PC-9 (cell line): ENCODE results near the gene FGF11. TPM values are rescaled to one million over a fixed set of nuclear protein-coding genes. Genes with fewer than 3 reads are reported as not detected.
A peak's percentile ranks its signal among the peaks of the same experiment; 100 is the strongest.
"Not testable (repeated sequence)": the region's sequence is repeated elsewhere in the genome, so short reads cannot be mapped to it uniquely, and the experiment has no call there.

Experiments
- BruUV-seq: library from RNA; stranded (reverse); fragments of 400-500 nt; replicated peaks from 2 replicates; lab custom pipeline; 2021; lab: Mats Ljungman, UMichigan
- CTCF ChIA-PET: fragments of 300-600 bp; sonication (Branson Sonifier 250); formaldehyde crosslinking; loops from one replicate; lab custom pipeline; 2022; ENCODE audit warnings: antibody characterized with exemption; lab: Charles Lee
- POLR2A ChIA-PET: fragments of 300-600 bp; sonication (Branson Sonifier 250); formaldehyde crosslinking; loops from one replicate; lab custom pipeline; 2022; ENCODE audit warnings: antibody characterized with exemption; ENCODE audit not compliant: unreplicated experiment; lab: Charles Lee
- DNase-seq, 2 experiments: peaks; one replicate each; pipeline versions ENCODE4 v3.0.0 to v3.0.0-alpha.2; 2015 to 2022; ENCODE audit warnings: mixed read lengths in 1 of 2
- H2AFZ ChIP-seq: fragments of 200-600 bp; sonication (generic); 2 replicates; pipeline ENCODE4 v1.8.1; 2017; ENCODE audit warnings: antibody characterized with exemption
- H3F3A ChIP-seq: fragments of 200-600 bp; sonication (generic); 2 replicates; pipeline ENCODE4 v1.8.1; 2017; ENCODE audit warnings: antibody characterized with exemption, mild to moderate bottlenecking, low read depth; ENCODE audit not compliant: insufficient read depth
- H3K27ac ChIP-seq: fragments of 200-600 bp; sonication (generic); 2 replicates; pipeline ENCODE4 v1.6.1; 2016; ENCODE audit warnings: mixed run types
- H3K27me3 ChIP-seq: fragments of 200-600 bp; sonication (generic); 2 replicates; pipeline ENCODE4 v1.6.1; 2016; ENCODE audit warnings: low read depth, mixed run types; ENCODE audit not compliant: insufficient read depth
- H3K36me3 ChIP-seq: fragments of 200-600 bp; sonication (generic); 2 replicates; pipeline ENCODE4 v1.6.1; 2016; ENCODE audit warnings: low read depth, mixed run types
- H3K4me1 ChIP-seq: fragments of 200-600 bp; sonication (generic); replicated peaks from 2 replicates; pipeline ENCODE4 v1.6.1; 2016; ENCODE audit warnings: mixed run types; ENCODE audit not compliant: insufficient read depth
- H3K4me2 ChIP-seq: fragments of 200-600 bp; sonication (generic); 2 replicates; pipeline ENCODE4 v1.6.1; 2017; ENCODE audit warnings: mixed run types
- H3K4me3 ChIP-seq: fragments of 200-600 bp; sonication (generic); 2 replicates; pipeline ENCODE4 v1.6.1; 2016; ENCODE audit warnings: mixed run types
- H3K79me2 ChIP-seq: fragments of 200-600 bp; sonication (generic); 2 replicates; pipeline ENCODE4 v1.6.1; 2017; ENCODE audit warnings: low read depth, mixed run types
- H3K9me2 ChIP-seq: fragments of 200-600 bp; sonication (generic); 2 replicates; pipeline ENCODE4 v1.8.1; 2017; ENCODE audit warnings: mild to moderate bottlenecking; ENCODE audit not compliant: insufficient read depth
- H3K9me3 ChIP-seq: fragments of 200-600 bp; sonication (generic); 2 replicates; pipeline ENCODE4 v1.8.1; 2016; ENCODE audit warnings: low read depth; ENCODE audit not compliant: insufficient read depth
- H4K20me1 ChIP-seq: fragments of 200-600 bp; sonication (generic); 2 replicates; pipeline ENCODE4 v1.8.1; 2017; ENCODE audit not compliant: insufficient read depth
- EZH2 ChIP-seq: fragments of 200-600 bp; sonication (generic); IDR thresholded peaks from 2 replicates; pipeline ENCODE4 v1.8.0; 2017; ENCODE audit warnings: antibody characterized with exemption, low read depth
- intact Hi-C: fragments of 100-400 bp; cut with micrococcal nuclease; formaldehyde crosslinking; loops from one replicate; pipeline ENCODE4 v1.10.0; 2022; ENCODE audit not compliant: unreplicated experiment
- total RNA-seq: library from RNA; stranded (reverse); gene quantifications from 2 replicates; pipeline ENCODE4 v1.2.3, GENCODE V29; 2021
- TF ChIP-seq, protein P1 (sequence below): fragments of 200-600 bp; sonication (generic); conservative IDR thresholded peaks from 2 replicates; pipeline ENCODE4 v1.6.1; 2017; ENCODE audit warnings: mixed run types, antibody characterized with exemption, mild to moderate bottlenecking, moderate library complexity

Gene FGF11
- total RNA-seq, 1 experiment from 2014 or later: 23.2 TPM

DNA sequence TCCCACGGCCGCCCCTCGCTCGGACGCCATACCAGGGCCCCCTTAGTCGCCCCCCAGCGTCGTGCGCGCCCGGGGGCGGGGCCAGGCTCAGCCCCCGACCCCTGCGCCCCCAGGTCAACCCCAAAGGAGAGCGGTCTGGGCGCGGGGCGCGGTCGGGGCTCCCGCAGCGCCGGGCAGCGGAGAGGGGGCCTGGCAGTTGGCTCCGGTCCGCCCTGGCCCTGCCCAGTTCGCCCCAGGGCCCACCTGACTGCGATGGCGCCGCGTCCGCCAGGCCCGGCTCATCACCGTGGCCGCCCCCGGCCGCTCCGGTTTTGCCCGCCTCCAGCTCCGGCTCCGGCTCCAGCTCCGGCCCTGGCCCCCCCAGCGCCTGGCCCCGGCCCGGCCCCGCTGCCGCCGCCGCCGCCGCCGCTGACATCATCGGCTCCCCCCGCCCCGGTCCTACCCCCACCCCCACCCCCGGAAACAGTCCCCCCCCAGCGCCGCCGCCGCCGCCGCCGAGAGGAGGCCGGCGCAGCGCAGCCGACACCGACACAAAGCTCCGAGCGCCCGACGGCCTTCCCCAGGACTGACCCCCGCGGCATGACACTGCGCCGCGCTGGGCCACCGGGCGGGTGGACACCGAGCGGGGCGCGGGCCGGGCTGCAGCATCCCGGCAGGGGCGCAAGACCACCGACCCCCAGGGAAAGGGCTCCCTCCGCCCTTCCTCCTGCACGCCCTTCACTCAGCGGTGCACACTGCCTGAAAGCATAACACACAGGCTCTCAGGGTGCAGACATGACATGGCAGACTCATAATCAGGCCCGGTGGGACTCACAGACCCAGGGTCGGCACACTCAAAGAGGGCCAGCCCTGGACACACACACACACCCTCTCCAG, 40.1 kb downstream of the FGF11 start, which contains the start of gene ZBTB4:
TSS of gene ZBTB4 (minus strand) at position 419 of the 876 bp plus-strand sequence. CDS start 12,830 bp downstream, outside the sequence.
- ChIA-PET POLR2A (interaction anchor here (0.5 to 1.1 kb wide), 6 partner anchors 34 to 437 kb away, joined by 3 to 26 read pairs (median 4); no protein-coding TSS in a partner anchor), CTCF (interaction anchor here (0.7 to 0.9 kb wide), 2 partner anchors 80 to 265 kb away, joined by 5 to 10 read pairs; no protein-coding TSS in a partner anchor)
- intact Hi-C loops: loop anchor here (5.0 kb wide), 1 partner anchor 217 kb away; the partner anchor contains the start of gene CLDN7
- Histone ChIP-seq H3F3A (peaks cover 11% of the 10 kb centered on the region; the same call in 1 of the 2 replicates), H2AFZ (peak within 1 kb of the TSS; percentile 83), H4K20me1 (no peaks in the 10 kb centered on the region), H3K4me3 (peak within 1 kb of the TSS; percentile 76), H3K4me1 (peaks cover 35% of the 10 kb centered on the region), H3K27ac (peak within 1 kb of the TSS; percentile 37), H3K79me2 (peaks cover 48% of the 10 kb centered on the region), H3K36me3 (no peaks in the 10 kb centered on the region), H3K27me3 (no peaks in the 10 kb centered on the region), H3K9me2 (no peaks in the 10 kb centered on the region), H3K9me3 (no peaks in the 10 kb centered on the region), H3K4me2 (peak within 1 kb of the TSS; percentile 84)
- TF ChIP-seq, protein P1, sequence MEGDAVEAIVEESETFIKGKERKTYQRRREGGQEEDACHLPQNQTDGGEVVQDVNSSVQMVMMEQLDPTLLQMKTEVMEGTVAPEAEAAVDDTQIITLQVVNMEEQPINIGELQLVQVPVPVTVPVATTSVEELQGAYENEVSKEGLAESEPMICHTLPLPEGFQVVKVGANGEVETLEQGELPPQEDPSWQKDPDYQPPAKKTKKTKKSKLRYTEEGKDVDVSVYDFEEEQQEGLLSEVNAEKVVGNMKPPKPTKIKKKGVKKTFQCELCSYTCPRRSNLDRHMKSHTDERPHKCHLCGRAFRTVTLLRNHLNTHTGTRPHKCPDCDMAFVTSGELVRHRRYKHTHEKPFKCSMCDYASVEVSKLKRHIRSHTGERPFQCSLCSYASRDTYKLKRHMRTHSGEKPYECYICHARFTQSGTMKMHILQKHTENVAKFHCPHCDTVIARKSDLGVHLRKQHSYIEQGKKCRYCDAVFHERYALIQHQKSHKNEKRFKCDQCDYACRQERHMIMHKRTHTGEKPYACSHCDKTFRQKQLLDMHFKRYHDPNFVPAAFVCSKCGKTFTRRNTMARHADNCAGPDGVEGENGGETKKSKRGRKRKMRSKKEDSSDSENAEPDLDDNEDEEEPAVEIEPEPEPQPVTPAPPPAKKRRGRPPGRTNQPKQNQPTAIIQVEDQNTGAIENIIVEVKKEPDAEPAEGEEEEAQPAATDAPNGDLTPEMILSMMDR: no peak
- TF ChIP-seq EZH2: no peak
- BruUV-seq: no TSS peak
- peak in 1 of 2 experiments; percentile 59 for DNase-seq

DNA sequence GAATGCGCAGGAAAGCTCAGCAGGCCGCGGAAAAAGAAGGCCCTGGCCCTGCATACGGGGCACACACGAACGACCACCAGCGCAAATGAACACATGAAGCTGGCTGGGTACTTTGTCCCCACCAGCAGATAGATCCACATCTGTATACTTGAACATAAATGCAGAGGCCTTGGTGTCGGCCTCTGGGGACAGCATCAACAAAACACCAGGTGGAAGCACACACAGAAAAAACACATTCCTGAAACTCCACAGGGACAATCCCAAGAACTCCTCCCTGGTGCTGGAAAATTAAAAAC, 40.7 kb downstream of the FGF11 start:
- CTCF ChIA-PET: interaction anchor here (0.7 kb wide), 1 partner anchor 79 kb away, joined by 10 read pairs; no protein-coding TSS in a partner anchor
- no TSS peak for BruUV-seq
- DNase-seq: no peak
- H3K9me3 ChIP-seq: no peaks in the 10 kb centered on the region
- TF ChIP-seq, protein P1: no peak
- TF ChIP-seq EZH2: no peak
- peaks cover 9% of the 10 kb centered on the region; the same call in 1 of the 2 replicates for H3F3A ChIP-seq
- no peaks in the 10 kb centered on the region for H3K9me2 ChIP-seq
- POLR2A ChIA-PET: interaction anchor here (0.5 to 1.1 kb wide), 3 partner anchors 35 to 131 kb away, joined by 3 to 26 read pairs (median 5); no protein-coding TSS in a partner anchor
- H3K4me2 ChIP-seq: peak overlapping the region; percentile 84
- peak overlapping the region; percentile 37 for H3K27ac ChIP-seq
- H3K79me2 ChIP-seq: peaks cover 49% of the 10 kb centered on the region
- no peaks in the 10 kb centered on the region for H3K27me3 ChIP-seq
- H3K36me3 ChIP-seq: no peaks in the 10 kb centered on the region
- no peaks in the 10 kb centered on the region for H4K20me1 ChIP-seq
- peaks cover 32% of the 10 kb centered on the region for H3K4me1 ChIP-seq
- peak overlapping the region; percentile 83 for H2AFZ ChIP-seq
- peak overlapping the region; percentile 76 for H3K4me3 ChIP-seq
- intact Hi-C loops: loop anchor here (5.0 kb wide), 1 partner anchor 218 kb away; the partner anchor contains the start of gene CLDN7

DNA sequence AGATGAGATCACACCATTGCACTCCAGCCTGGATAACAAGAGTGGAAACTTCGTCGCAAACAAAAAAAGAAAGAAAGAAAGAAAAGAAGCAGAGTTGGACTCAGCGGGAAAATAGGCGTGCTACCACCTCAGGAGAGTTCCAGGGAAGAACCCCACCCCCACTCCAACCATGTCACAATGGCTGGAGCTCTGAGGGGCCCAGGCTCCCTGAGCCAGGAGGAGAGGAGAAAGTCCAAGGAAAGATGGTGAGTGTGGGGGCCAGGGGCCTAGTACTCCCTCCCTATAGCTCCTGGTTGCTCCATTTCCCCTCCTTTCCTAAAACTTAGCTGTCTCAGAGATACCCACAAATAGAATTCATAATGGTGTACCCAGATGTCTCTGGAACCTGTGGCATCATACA, 42.0 kb downstream of the FGF11 start, which contains the start of gene SLC35G6:
TSS of gene SLC35G6 (plus strand) at position 172 of the 400 bp plus-strand sequence. CDS start at position 243, 71 bp downstream.
- CTCF ChIA-PET, H3K27me3 ChIP-seq, H3K36me3 ChIP-seq, POLR2A ChIA-PET, H3F3A ChIP-seq, DNase-seq, H3K4me3 ChIP-seq, BruUV-seq, H3K9me3 ChIP-seq, H4K20me1 ChIP-seq, H3K9me2 ChIP-seq, H3K27ac ChIP-seq, H2AFZ ChIP-seq: not testable (repeated sequence)
- H3K4me2 ChIP-seq: peak within 1 kb of the TSS; percentile 84
- intact Hi-C loops: loop anchor here (5.0 kb wide), 1 partner anchor 219 kb away; the partner anchor contains the start of gene CLDN7
- peaks cover 49% of the 10 kb centered on the region for H3K79me2 ChIP-seq
- peaks cover 31% of the 10 kb centered on the region for H3K4me1 ChIP-seq

DNA sequence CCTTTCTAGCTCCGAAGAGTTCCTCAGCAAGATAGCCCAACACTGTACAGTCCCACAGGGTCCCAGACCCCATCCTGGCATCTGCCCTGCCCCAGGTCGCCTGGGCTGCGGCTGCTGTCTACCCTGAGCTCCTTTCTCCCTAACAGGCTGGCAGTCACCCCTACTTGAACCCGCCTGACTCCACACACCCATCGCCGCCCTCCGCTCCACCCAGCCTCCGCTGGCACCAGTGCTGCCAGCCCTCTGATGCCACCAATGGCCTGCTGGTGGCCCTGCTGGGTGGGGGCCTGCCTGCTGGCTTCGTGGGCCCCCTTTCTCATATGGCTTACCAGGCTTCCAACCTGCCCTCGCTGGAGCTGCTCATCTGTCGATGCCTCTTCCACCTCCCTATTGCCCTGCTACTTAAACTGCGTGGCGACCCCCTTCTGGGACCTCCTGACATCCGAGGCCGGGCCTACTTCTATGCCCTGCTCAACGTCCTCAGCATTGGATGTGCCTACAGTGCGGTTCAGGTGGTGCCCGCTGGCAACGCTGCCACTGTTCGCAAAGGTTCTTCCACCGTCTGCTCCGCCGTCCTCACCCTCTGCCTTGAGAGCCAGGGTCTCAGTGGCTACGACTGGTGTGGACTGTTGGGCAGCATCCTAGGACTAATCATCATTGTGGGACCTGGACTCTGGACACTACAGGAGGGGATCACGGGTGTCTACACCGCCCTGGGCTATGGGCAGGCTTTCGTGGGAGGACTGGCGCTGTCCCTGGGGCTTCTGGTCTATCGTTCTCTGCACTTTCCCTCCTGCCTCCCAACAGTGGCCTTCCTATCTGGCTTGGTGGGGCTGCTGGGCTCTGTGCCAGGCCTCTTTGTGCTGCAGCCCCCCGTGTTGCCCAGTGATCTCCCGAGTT, 42.8 kb downstream of the FGF11 start:
- intact Hi-C loops: loop anchor here (5.0 kb wide), 1 partner anchor 220 kb away; the partner anchor contains the start of gene CLDN7
- Histone ChIP-seq H3K79me2 (peaks cover 49% of the 10 kb centered on the region), H3K4me1 (peaks cover 30% of the 10 kb centered on the region)
- H4K20me1 ChIP-seq, CTCF ChIA-PET, H3K36me3 ChIP-seq, BruUV-seq, H3K27ac ChIP-seq, H2AFZ ChIP-seq, POLR2A ChIA-PET, H3K4me3 ChIP-seq, DNase-seq, H3K27me3 ChIP-seq, H3K4me2 ChIP-seq, H3F3A ChIP-seq, H3K9me3 ChIP-seq, H3K9me2 ChIP-seq: not testable (repeated sequence)

DNA sequence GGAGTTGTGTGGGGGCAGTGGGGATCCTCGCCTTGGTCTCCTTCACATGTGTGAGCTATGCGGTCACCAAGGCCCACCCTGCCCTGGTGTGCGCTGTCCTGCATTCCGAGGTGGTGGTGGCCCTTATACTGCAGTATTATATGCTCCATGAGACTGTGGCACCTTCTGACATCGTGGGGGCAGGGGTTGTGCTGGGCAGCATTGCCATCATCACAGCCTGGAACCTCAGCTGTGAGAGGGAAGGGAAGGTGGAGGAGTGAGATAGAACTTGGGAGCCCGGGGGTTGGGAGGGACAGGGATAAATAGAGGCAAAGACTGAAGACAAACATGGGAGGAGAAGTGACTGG, 43.4 kb downstream of the FGF11 start:
- Histone ChIP-seq H3K79me2 (peaks cover 49% of the 10 kb centered on the region), H3K4me1 (peaks cover 24% of the 10 kb centered on the region), H3K4me2 (peak overlapping the region; percentile 88), H3K4me3 (peak overlapping the region; percentile 88; the same call in 1 of the 2 replicates)
- H3K9me2 ChIP-seq, H3K27me3 ChIP-seq, H3K27ac ChIP-seq, H3F3A ChIP-seq, H4K20me1 ChIP-seq, POLR2A ChIA-PET, DNase-seq, BruUV-seq, H3K36me3 ChIP-seq, CTCF ChIA-PET, H3K9me3 ChIP-seq, H2AFZ ChIP-seq: not testable (repeated sequence)
- intact Hi-C loops: loop anchor here (5.0 kb wide), 1 partner anchor 220 kb away; the partner anchor contains the start of gene CLDN7
